PFSK-1 (cell line): ENCODE results near the gene SMCP.

ENCODE experiments used
- FOXP2 ChIP-seq: optimal IDR thresholded peaks from 2 replicates; pipeline ENCODE3; 2011; ENCODE audit warnings: borderline replicate concordance, control low read depth, inconsistent platforms; ENCODE audit not compliant: insufficient read depth; ENCODE audit errors: extremely low read length, extremely low read depth
- POLR2AphosphoS5 ChIP-seq: IDR thresholded peaks from 2 replicates; pipeline ENCODE4 v1.6.1; 2012; ENCODE audit warnings: low read depth, mild to moderate bottlenecking, control low read depth, low read length, moderate library complexity
- REST ChIP-seq, 2 experiments: IDR thresholded peaks; 2 replicates each; pipeline versions ENCODE4 v1.6.1 to v1.8.0; 2011 to 2012; ENCODE audit warnings: low read depth in 2 of 2, low read length in 2 of 2, control low read depth in 1 of 2, inconsistent platforms in 1 of 2, mild to moderate bottlenecking in 1 of 2, moderate library complexity in 1 of 2; ENCODE audit not compliant: insufficient read depth in 1 of 2
- SIN3A ChIP-seq: IDR thresholded peaks from 2 replicates; pipeline ENCODE4 v1.6.1; 2012; ENCODE audit warnings: mild to moderate bottlenecking, low read length, moderate library complexity, borderline replicate concordance; ENCODE audit not compliant: insufficient read depth
- TAF1 ChIP-seq: IDR thresholded peaks from 2 replicates; pipeline ENCODE4 v1.6.1; 2012; ENCODE audit warnings: low read length, control low read depth, borderline replicate concordance; ENCODE audit not compliant: insufficient read depth

Gene SMCP

GRCh38 chr1:152899883-152900282, 21.8 kb downstream of the SMCP start:
- no peak for TF ChIP-seq TAF1
- TF ChIP-seq POLR2AphosphoS5: no peak
- TF ChIP-seq REST (IDR thresholded peaks at IDR 0.05; ENCODE audit: insufficient read depth in 1 of 2, low read depth in 2 of 2, low read length in 2 of 2): no peak
- no peak for TF ChIP-seq FOXP2
- TF ChIP-seq SIN3A: no peak

GRCh38 chr1:152901631-152902030, 23.5 kb downstream of the SMCP start:
- TF ChIP-seq POLR2AphosphoS5 (no peak), SIN3A (no peak), REST (IDR thresholded peaks at IDR 0.05; ENCODE audit: insufficient read depth in 1 of 2, low read depth in 2 of 2, low read length in 2 of 2) (no peak), FOXP2 (no peak), TAF1 (no peak)

- TF ChIP-seq POLR2AphosphoS5 (no peak), FOXP2 (no peak), TAF1 (no peak), REST (IDR thresholded peaks at IDR 0.05; ENCODE audit: insufficient read depth in 1 of 2, low read depth in 2 of 2, low read length in 2 of 2) (no peak), SIN3A (no peak)
Measured at GRCh38 chr1:152902636-152903035, 24.5 kb downstream of the SMCP start.

GRCh38 chr1:152904688-152905440, 26.7 kb downstream of the SMCP start:
- TF ChIP-seq TAF1: no peak
- TF ChIP-seq REST (IDR thresholded peaks at IDR 0.05; ENCODE audit: insufficient read depth in 1 of 2, low read depth in 2 of 2, low read length in 2 of 2): no peak
- TF ChIP-seq FOXP2: no peak
- TF ChIP-seq POLR2AphosphoS5: no peak
- TF ChIP-seq SIN3A: no peak
